ENCODE measurements around the gene ARID3B. TPM values are rescaled to one million over a fixed set of nuclear protein-coding genes. Genes with fewer than 3 reads are reported as not detected.
A peak's percentile ranks its signal among the peaks of the same experiment; 100 is the strongest.

Gene ARID3B
- total and polyA plus RNA-seq, 2 of the 13 experiments (the other 11 are each of a cell fraction or from before 2014, with no cell fraction given), result 5.3 to 12.8 TPM

DNA sequence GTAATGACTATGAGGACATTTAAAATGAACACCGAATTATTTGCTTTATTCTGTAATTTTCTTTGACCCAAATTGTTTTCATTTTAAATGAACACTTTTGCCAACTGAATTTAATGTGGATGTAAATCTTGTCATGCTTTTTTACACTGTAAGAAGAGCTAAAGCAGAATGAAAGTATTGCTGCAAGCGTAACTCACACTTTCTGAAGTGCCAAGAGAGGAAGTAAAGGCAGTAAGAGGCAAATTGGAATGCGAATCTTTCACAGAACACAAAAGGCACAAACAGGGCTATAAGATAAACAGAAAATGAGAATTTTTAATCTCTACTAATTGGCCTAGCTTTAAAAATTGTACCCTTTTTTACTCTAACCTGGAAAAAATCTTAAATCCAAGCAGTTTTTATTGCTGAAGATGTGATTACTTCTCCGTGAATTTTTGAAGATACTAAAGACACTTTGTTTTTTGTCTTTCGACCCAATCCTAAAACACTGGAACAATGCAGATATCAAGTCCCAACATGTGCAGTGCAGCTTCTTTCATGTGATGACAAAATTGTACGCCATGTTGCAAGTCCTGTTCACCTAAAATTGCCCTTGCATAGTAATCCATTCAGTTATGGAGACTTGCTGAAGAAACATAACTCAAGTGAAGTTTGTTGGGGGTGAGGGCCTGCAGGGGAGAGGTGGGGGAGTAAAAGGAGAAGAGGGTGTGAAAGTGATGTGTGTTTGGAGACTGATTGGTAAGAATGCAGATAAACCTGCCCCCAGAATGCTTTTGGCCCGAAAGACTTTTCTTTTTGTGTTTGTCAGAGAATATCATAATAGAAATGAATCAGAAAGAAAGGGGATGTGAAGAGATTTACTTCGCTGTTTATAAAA is 1.4 kb downstream of the ARID3B start:
- in situ Hi-C loops (cut with HindIII; ENCODE audit: extremely low pct_ligation_motif_present, low pct_unique_long_range_greater_than_20kb), result loop anchor here (10.0 kb wide), 1 partner anchor 242 kb away; the partner anchor contains the start of gene CSK
- Histone ChIP-seq H3K27ac (ENCODE audit: extremely low read length, insufficient read depth, low read length) (no peak overlapping the region), H3K9ac (ENCODE audit: insufficient read depth, low read depth, low read length) (peak overlapping the region; percentile 76; the same call in 1 of the 2 replicates)

More for the DNA sequence above, 1.4 kb downstream of the ARID3B start:
- no peak for ATAC-seq
- FAIRE-seq, result no peak
- no peaks in the 10 kb centered on the region for H3K9me3 ChIP-seq (ENCODE audit: low read length)
- H3K36me3 ChIP-seq (replicated peaks in 1 of 2; ENCODE audit: control insufficient read depth in 1 of 2, insufficient read depth in 2 of 2, low read length in 2 of 2), result peaks cover 0 to under 1% of the 10 kb centered on the region in 2 experiments; a peak in 1 of 5 replicates
- peak overlapping the region; percentile 79 for H3K4me2 ChIP-seq (ENCODE audit: low read depth, low read length)
- peaks cover 45% of the 10 kb centered on the region for H3K4me1 ChIP-seq (ENCODE audit: insufficient read depth, low read length)
- peaks cover 12% of the 10 kb centered on the region for H3K79me2 ChIP-seq (ENCODE audit: insufficient read depth, low read length)
- DNase-seq (ENCODE audit: low spot score), result no peak
- WGBS (ENCODE audit: low lambda C conversion rate), result 85% methylated on average over 8 of the region's 8 CpGs
- CTCF ChIA-PET (ENCODE audit: low intra/inter-chr PET ratio, low total read pairs), result no interaction called here
- H4K20me1 ChIP-seq (ENCODE audit: insufficient read depth, low read length), result peaks cover 24% of the 10 kb centered on the region
- POLR2A ChIA-PET, result interaction anchor here (2.0 to 2.3 kb wide), 2 partner anchors 72 to 100 kb away, joined by 13 to 19 read pairs; partner anchors contain the start of gene CLK3
- intact Hi-C loops (cut with micrococcal nuclease; ENCODE audit: unreplicated experiment), result no loop called here
- H3K27me3 ChIP-seq (ENCODE audit: control insufficient read depth in 1 of 2, insufficient read depth in 2 of 2, low read length in 2 of 2), result no peaks in the 10 kb centered on the region; a peak in 1 of 5 replicates
- H3K4me3 ChIP-seq (replicated peaks in 1 of 3; ENCODE audit: insufficient read depth in 1 of 3, low read depth in 2 of 3, low read length in 3 of 3), result peak overlapping the region; percentile 97 to 99 (median 98); a peak in 5 of 6 replicates
- no TSS peak for BruUV-seq (replicated peaks)
- TF ChIP-seq, protein P1, sequence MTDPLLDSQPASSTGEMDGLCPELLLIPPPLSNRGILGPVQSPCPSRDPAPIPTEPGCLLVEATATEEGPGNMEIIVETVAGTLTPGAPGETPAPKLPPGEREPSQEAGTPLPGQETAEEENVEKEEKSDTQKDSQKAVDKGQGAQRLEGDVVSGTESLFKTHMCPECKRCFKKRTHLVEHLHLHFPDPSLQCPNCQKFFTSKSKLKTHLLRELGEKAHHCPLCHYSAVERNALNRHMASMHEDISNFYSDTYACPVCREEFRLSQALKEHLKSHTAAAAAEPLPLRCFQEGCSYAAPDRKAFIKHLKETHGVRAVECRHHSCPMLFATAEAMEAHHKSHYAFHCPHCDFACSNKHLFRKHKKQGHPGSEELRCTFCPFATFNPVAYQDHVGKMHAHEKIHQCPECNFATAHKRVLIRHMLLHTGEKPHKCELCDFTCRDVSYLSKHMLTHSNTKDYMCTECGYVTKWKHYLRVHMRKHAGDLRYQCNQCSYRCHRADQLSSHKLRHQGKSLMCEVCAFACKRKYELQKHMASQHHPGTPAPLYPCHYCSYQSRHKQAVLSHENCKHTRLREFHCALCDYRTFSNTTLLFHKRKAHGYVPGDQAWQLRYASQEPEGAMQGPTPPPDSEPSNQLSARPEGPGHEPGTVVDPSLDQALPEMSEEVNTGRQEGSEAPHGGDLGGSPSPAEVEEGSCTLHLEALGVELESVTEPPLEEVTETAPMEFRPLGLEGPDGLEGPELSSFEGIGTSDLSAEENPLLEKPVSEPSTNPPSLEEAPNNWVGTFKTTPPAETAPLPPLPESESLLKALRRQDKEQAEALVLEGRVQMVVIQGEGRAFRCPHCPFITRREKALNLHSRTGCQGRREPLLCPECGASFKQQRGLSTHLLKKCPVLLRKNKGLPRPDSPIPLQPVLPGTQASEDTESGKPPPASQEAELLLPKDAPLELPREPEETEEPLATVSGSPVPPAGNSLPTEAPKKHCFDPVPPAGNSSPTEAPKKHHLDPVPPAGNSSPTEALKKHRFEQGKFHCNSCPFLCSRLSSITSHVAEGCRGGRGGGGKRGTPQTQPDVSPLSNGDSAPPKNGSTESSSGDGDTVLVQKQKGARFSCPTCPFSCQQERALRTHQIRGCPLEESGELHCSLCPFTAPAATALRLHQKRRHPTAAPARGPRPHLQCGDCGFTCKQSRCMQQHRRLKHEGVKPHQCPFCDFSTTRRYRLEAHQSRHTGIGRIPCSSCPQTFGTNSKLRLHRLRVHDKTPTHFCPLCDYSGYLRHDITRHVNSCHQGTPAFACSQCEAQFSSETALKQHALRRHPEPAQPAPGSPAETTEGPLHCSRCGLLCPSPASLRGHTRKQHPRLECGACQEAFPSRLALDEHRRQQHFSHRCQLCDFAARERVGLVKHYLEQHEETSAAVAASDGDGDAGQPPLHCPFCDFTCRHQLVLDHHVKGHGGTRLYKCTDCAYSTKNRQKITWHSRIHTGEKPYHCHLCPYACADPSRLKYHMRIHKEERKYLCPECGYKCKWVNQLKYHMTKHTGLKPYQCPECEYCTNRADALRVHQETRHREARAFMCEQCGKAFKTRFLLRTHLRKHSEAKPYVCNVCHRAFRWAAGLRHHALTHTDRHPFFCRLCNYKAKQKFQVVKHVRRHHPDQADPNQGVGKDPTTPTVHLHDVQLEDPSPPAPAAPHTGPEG (CRISPR knock-in tag; IDR thresholded peaks at IDR 0.05), result no peak
- TF ChIP-seq ZSCAN30 (CRISPR knock-in tag; IDR thresholded peaks at IDR 0.05), result no peak
- no peak for TF ChIP-seq MTA1 (CRISPR knock-in tag; IDR thresholded peaks at IDR 0.05; ENCODE audit: borderline replicate concordance)
- no peak for TF ChIP-seq ZNF713 (CRISPR knock-in tag; IDR thresholded peaks at IDR 0.05)
- TF ChIP-seq ZNF660 (CRISPR knock-in tag; IDR thresholded peaks at IDR 0.05; ENCODE audit: borderline replicate concordance, low read depth), result no peak
- TF ChIP-seq SCMH1 (CRISPR knock-in tag; IDR thresholded peaks at IDR 0.05; ENCODE audit: borderline replicate concordance), result no peak
- no peak for TF ChIP-seq ZNF589 (CRISPR knock-in tag; conservative IDR thresholded peaks at IDR 0.05)
- TF ChIP-seq KAT8 (CRISPR knock-in tag; IDR thresholded peaks at IDR 0.05), result no peak
- no peak for TF ChIP-seq ZNF235 (CRISPR knock-in tag; IDR thresholded peaks at IDR 0.05; ENCODE audit: borderline replicate concordance)
- no peak for TF ChIP-seq HNRNPUL1 (IDR thresholded peaks at IDR 0.05; ENCODE audit: low read depth, low read length)
- no peak for TF ChIP-seq HCFC1 (IDR thresholded peaks at IDR 0.05; ENCODE audit: low read depth, low read length)
- TF ChIP-seq, protein P2, sequence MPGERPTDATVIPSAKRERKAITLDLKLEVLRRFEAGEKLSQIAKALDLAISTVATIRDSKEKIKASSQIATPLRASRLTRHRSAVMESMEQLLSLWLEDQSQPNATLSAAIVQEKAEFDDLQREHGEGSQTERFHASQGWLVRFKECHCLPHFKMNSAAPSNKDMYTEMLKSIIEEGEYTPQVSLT (CRISPR knock-in tag; IDR thresholded peaks at IDR 0.05; ENCODE audit: borderline replicate concordance, low read depth), result no peak
- H2AFZ ChIP-seq (ENCODE audit: low read length), result no peak overlapping the region

Data from HepG2 (cell line).